BE2C (cell line): Measurements from ENCODE around the gene HS3ST4.

Experiments
- DNase-seq: peaks from one replicate; pipeline ENCODE4 v3.0.0-alpha.2; 2020
- H3K27me3 ChIP-seq: fragments of 250-450 bp; sonication (Bioruptor Pico); 2 replicates; pipeline ENCODE4 v1.5.1; 2020; ENCODE audit warnings: mild to moderate bottlenecking
- H3K36me3 ChIP-seq: fragments of 250-450 bp; sonication (Bioruptor Pico); 2 replicates; pipeline ENCODE4 v1.5.1; 2020; ENCODE audit warnings: mild to moderate bottlenecking
- H3K4me1 ChIP-seq: fragments of 250-450 bp; sonication (Bioruptor Pico); 2 replicates; pipeline ENCODE4 v1.5.1; 2020
- H3K4me3 ChIP-seq: 2 replicates; pipeline ENCODE4 v1.5.1; 2011; ENCODE audit warnings: low read depth, low read length
- H3K9me3 ChIP-seq: fragments of 250-450 bp; sonication (Bioruptor Pico); 2 replicates; pipeline ENCODE4 v1.5.1; 2020
- CTCF ChIP-seq: IDR thresholded peaks from 2 replicates; pipeline ENCODE4 v1.5.1; 2012; ENCODE audit warnings: mild to moderate bottlenecking, low read depth, low read length

The HS3ST4 gene

GRCh38 chr16:25894093-25894492, 202.3 kb downstream of the HS3ST4 start:
- Histone ChIP-seq H3K4me3 (no peak overlapping the region), H3K9me3 (no peaks in the 10 kb centered on the region; the same call in 1 of the 2 replicates), H3K4me1 (no peaks in the 10 kb centered on the region), H3K27me3 (no peaks in the 10 kb centered on the region), H3K36me3 (no peaks in the 10 kb centered on the region)
- DNase-seq, result no peak
- no peak for TF ChIP-seq CTCF

GRCh38 chr16:25895380-25895779, 203.6 kb downstream of the HS3ST4 start:
- no peaks in the 10 kb centered on the region for H3K36me3 ChIP-seq

GRCh38 chr16:25896411-25896810, 204.7 kb downstream of the HS3ST4 start:
- Histone ChIP-seq H3K4me1 (no peaks in the 10 kb centered on the region), H3K9me3 (no peaks in the 10 kb centered on the region; the same call in 1 of the 2 replicates), H3K4me3 (no peak overlapping the region), H3K27me3 (no peaks in the 10 kb centered on the region), H3K36me3 (no peaks in the 10 kb centered on the region)
- DNase-seq, result no peak
- no peak for TF ChIP-seq CTCF

More at GRCh38 chr16:25895380-25895779, 203.6 kb downstream of the HS3ST4 start:
- TF ChIP-seq CTCF, result no peak
- H3K27me3 ChIP-seq, result no peaks in the 10 kb centered on the region
- H3K4me1 ChIP-seq, result no peaks in the 10 kb centered on the region
- DNase-seq, result no peak
- H3K9me3 ChIP-seq, result no peaks in the 10 kb centered on the region; the same call in 1 of the 2 replicates
- no peak overlapping the region for H3K4me3 ChIP-seq

GRCh38 chr16:25897702-25898101, 205.9 kb downstream of the HS3ST4 start:
- H3K9me3 ChIP-seq, result no peaks in the 10 kb centered on the region; the same call in 1 of the 2 replicates
- no peaks in the 10 kb centered on the region for H3K4me1 ChIP-seq
- no peak for DNase-seq
- H3K4me3 ChIP-seq, result no peak overlapping the region
- no peaks in the 10 kb centered on the region for H3K27me3 ChIP-seq
- TF ChIP-seq CTCF, result no peak
- no peaks in the 10 kb centered on the region for H3K36me3 ChIP-seq

- H3K9me3 ChIP-seq, result no peaks in the 10 kb centered on the region
- no peak for DNase-seq
- no peak overlapping the region for H3K4me3 ChIP-seq
- no peak for TF ChIP-seq CTCF
- no peaks in the 10 kb centered on the region for H3K4me1 ChIP-seq
- no peaks in the 10 kb centered on the region for H3K36me3 ChIP-seq
- no peaks in the 10 kb centered on the region for H3K27me3 ChIP-seq
These were observed 214.1 kb downstream of the HS3ST4 start for GRCh38 chr16:25905810-25906209.

- no peak for DNase-seq
- no peaks in the 10 kb centered on the region for H3K36me3 ChIP-seq
- H3K4me3 ChIP-seq, result no peak overlapping the region
- no peaks in the 10 kb centered on the region for H3K4me1 ChIP-seq
- no peak for TF ChIP-seq CTCF
- H3K9me3 ChIP-seq, result no peaks in the 10 kb centered on the region
- H3K27me3 ChIP-seq, result no peaks in the 10 kb centered on the region
These were observed 219.2 kb downstream of the HS3ST4 start for GRCh38 chr16:25910971-25911370.
